Thymus (tissue), 11 donors: Measurements from ENCODE around the gene LAMC2. TPM values are rescaled to one million over a fixed set of nuclear protein-coding genes. Genes with fewer than 3 reads are reported as not detected.
"Not testable (repeated sequence)": the region's sequence is repeated elsewhere in the genome, so short reads cannot be mapped to it uniquely, and the experiment has no call there.

Experiments used
- DNase-seq, 9 donors: peaks; one replicate each; pipeline ENCODE4 v3.0.0-alpha.2; 2013; ENCODE audit warnings: low spot score in 9 of 9, low read depth in 6 of 9, missing footprints in 1 of 9
- H3K27ac ChIP-seq, 2 donors: one replicate each; pipeline ENCODE4 v1.5.1; 2013; ENCODE audit warnings: control low read depth in 1 of 2, low read depth in 1 of 2, low read length in 1 of 2, mild to moderate bottlenecking in 1 of 2, moderate library complexity in 1 of 2
- H3K27me3 ChIP-seq, 2 donors: one replicate each; pipeline ENCODE4 v1.5.1; 2013; ENCODE audit warnings: low read length in 1 of 2; ENCODE audit not compliant: control insufficient read depth in 2 of 2, insufficient read depth in 1 of 2
- H3K36me3 ChIP-seq, 2 donors: one replicate each; pipeline ENCODE4 v1.5.1; 2013; ENCODE audit warnings: low read length in 1 of 2, mild to moderate bottlenecking in 1 of 2, moderate library complexity in 1 of 2; ENCODE audit not compliant: control insufficient read depth in 2 of 2, insufficient read depth in 2 of 2
- H3K4me1 ChIP-seq, 2 donors: one replicate each; pipeline ENCODE4 v1.5.1; 2013; ENCODE audit warnings: low read length in 2 of 2; ENCODE audit not compliant: control insufficient read depth in 2 of 2, insufficient read depth in 2 of 2
- H3K4me3 ChIP-seq, 2 donors: one replicate each; pipeline ENCODE4 v1.5.1; 2013; ENCODE audit warnings: low read length in 2 of 2, control low read depth in 1 of 2, mild to moderate bottlenecking in 1 of 2
- H3K9me3 ChIP-seq, 2 donors: one replicate each; pipeline ENCODE4 v1.5.1; 2013; ENCODE audit warnings: low read length in 1 of 2, mild to moderate bottlenecking in 1 of 2; ENCODE audit not compliant: control insufficient read depth in 2 of 2, insufficient read depth in 1 of 2
- WGBS: extraction: QIAGEN DNeasy Blood & Tissue Kit; methylation state at CpG from one replicate; pipeline ENCODE4 v1.1.7; 2013; 5-methylcytosine and 5-hydroxymethylcytosine counted together
- polyA plus RNA-seq: library from polyadenylated mRNA; stranded (reverse); fragments of 200-250 nt; gene quantifications from one replicate; pipeline ENCODE4 v1.2.3, GENCODE V29; 2013
- total RNA-seq: library from RNA; stranded (reverse); fragments of 120-200 nt; gene quantifications from one replicate; pipeline ENCODE4 v1.2.4, GENCODE V29; 2013
- donor health status: healthy.

LAMC2 gene
- total and polyA plus RNA-seq, 2 donors: 8.2 to 10.4 TPM

DNA sequence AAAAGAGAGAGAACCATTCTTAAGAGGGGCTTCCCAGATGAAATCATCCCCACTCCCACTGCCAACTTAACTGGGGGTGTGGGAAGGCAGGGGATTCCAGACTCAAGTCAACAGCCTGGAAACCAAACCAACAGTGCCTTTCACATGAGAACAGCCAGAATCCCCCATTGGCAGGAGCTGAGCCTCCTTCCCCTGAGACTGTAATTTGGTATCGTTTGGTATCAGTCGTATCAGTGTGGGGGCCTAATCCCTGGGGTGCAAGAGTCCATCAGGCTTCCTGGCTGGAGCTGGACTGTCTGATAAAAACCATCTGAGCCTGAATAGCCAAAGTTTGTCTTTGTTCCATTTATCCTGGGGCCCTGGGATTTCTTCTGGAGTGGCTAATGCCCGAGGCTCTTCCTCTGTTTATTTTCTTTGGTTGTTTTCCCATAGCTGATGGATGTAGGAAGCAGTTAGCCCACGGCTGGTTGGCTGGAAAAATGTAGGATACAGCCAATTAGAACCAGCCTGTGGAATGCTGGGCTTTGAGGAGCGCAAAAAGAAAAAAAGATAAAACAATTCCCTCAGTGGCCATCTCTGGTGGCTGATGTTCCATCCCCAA is 84.6 kb downstream of the LAMC2 start:
- no peak for DNase-seq
- WGBS: 86% methylated on average over 5 of the region's 5 CpGs
- no peaks in the 10 kb centered on the region for H3K27me3 ChIP-seq
- no peak overlapping the region for H3K4me3 ChIP-seq
- no peaks in the 10 kb centered on the region for H3K9me3 ChIP-seq
- H3K4me1 ChIP-seq: peaks cover 0 to 3% of the 10 kb centered on the region in 2 donors
- no peaks in the 10 kb centered on the region for H3K36me3 ChIP-seq
- H3K27ac ChIP-seq: peak overlapping the region in 1 of 2 donors; percentile 46

DNA sequence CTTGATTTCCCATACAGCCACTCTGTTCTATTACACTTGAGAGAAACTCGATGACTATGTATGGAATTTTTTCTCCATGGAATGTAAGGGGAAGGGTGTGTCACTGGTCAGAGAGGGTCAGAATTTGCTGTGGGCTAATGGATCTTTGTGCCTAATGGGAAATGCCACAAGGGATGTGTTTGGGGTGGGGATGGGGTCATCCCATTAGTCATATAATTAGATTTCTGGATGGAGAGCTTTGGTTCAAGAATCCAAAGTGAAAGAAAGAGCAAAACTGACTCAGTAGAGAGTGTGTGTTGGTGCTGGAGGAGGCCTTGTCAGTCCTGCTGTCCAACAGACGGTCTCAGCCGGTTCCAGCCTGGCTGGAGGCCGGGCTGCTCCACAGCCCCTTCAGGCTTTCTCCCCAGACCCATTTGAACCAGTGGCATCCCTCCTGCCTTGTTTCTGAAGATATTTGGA is 86.4 kb downstream of the LAMC2 start:
- 95% methylated on average over 4 of the region's 4 CpGs for WGBS
- Histone ChIP-seq H3K4me1 (peaks cover 0 to 3% of the 10 kb centered on the region in 2 donors), H3K36me3 (no peaks in the 10 kb centered on the region), H3K4me3 (no peak overlapping the region), H3K27me3 (no peaks in the 10 kb centered on the region), H3K27ac (no peak overlapping the region), H3K9me3 (no peaks in the 10 kb centered on the region)
- no peak for DNase-seq

DNA sequence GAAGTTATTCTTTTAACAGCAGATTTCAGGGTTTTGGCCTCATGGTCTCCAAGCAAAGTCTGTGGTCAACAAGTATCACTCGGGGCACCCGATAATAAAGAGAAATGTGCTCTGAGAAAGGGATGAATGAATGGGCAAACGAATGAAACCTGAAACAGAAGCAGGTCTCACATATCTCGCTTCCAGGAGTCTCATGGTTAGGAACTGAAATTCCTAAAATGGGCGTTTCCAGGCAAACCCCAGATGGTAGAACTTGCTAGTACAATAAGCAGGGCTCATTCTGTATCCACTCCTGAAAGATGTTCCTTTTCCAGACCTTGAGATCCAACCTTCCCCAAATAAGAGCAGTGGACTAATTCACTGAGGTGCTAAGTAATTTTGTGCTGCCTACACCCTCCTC is 87.2 kb downstream of the LAMC2 start:
- 94% methylated on average over 5 of the region's 5 CpGs for WGBS
- H3K4me3 ChIP-seq: no peak overlapping the region
- DNase-seq: no peak
- H3K27ac ChIP-seq: no peak overlapping the region
- H3K4me1 ChIP-seq: no peaks in the 10 kb centered on the region
- H3K36me3 ChIP-seq: no peaks in the 10 kb centered on the region
- no peaks in the 10 kb centered on the region for H3K9me3 ChIP-seq
- no peaks in the 10 kb centered on the region for H3K27me3 ChIP-seq

DNA sequence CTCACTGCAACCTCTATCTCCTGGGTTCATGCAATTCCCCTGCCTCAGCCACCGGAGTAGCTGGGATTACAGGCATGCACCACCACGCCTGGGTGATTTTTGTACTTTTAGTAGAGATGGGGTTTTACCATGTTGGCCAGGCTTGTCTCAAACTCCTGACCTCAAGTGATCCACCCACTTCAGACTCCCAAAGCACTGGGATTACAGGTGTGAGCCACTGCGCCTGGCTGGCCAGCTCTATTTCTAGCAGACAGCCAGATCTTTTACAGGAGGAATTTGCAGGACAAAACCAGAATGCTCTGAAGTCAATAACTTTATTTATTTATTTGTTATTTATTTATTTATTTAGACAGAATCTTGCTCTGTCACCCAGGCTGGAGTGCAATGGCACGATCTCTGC is 87.9 kb downstream of the LAMC2 start:
- H3K4me1 ChIP-seq, H3K36me3 ChIP-seq, H3K27ac ChIP-seq, H3K27me3 ChIP-seq, H3K4me3 ChIP-seq, DNase-seq, H3K9me3 ChIP-seq: not testable (repeated sequence)
- 96% methylated on average over 4 of the region's 4 CpGs for WGBS

DNA sequence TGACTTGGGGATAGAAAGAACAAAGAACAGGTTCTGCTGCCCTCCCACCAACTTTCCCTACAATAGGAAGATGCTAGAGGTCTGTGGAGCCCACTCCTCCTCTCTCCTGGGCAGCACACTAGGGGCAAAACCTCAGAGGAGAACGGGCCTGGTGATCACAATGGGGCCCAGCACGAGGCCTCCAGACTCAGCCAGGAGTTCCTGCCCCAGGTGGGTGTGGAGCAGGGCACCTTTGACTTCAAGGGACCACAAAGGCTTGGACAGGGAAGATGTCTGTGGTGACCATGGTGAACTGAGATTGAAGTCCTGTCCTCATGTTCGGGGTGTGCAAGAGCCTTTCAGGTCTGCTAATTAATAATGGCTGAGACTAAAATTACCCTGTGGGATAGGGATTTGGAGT is 88.8 kb downstream of the LAMC2 start:
- DNase-seq: no peak
- no peak overlapping the region for H3K27ac ChIP-seq
- 90% methylated on average over 3 of the region's 3 CpGs for WGBS

DNA sequence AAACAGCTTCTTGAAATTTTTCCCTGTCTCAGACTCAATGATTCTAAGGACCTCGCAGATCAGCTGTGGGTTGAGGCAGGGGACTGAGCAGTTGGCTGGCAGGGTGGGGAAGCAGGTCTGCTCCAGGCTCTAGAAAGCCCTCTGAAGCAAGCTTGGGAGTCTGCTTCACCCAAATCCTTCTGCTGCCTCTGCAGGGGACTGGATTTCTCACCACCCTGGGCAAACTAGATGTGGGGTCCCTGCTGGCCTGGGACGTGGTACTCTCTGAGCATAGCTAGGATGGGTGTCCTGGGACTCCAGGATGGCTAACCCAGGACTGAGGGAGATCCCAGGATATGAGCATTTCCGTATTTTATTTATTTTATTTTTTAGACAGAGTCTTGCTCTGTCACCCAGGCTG is 89.3 kb downstream of the LAMC2 start:
- H3K9me3 ChIP-seq: no peaks in the 10 kb centered on the region
- H3K4me3 ChIP-seq: no peak overlapping the region
- 94% methylated on average over 3 of the region's 3 CpGs for WGBS
- no peak overlapping the region for H3K27ac ChIP-seq
- H3K36me3 ChIP-seq: no peaks in the 10 kb centered on the region
- no peaks in the 10 kb centered on the region for H3K27me3 ChIP-seq
- no peak for DNase-seq
- H3K4me1 ChIP-seq: no peaks in the 10 kb centered on the region

More for the DNA sequence above, 88.8 kb downstream of the LAMC2 start:
- Histone ChIP-seq H3K27me3 (no peaks in the 10 kb centered on the region), H3K4me1 (no peaks in the 10 kb centered on the region), H3K4me3 (no peak overlapping the region), H3K36me3 (no peaks in the 10 kb centered on the region), H3K9me3 (no peaks in the 10 kb centered on the region)

DNA sequence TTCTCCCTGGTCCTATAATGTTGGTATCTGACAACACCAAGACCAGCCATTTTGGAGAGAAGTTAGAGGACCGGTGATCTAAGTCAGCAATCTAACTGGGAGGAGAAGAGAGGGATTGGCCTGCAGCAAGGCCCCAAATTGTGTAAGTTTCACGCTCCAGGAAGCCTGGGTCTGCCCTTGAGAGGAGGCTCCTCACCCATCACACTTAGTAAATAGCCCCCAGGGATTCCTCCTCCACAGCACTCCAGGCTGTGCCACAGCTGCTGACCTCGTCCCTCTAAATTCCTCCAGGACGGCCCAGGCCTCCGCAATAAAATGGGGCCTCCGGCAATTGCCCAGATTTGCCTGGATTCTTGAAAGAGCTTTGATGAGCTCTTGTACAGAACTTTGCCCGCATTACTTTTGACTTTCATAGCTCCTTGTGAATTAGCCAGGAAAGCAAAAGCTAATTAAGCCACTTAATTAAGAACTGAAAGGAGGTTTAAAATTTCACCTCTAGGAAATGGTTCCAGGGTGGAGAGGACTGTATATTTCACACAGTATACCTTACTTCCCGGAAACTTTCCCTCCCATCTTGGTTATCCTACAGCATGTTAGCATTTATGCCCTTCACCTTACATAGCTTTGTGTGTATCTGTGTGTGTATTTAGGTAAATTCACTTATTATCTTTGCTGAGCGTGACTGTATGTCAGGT is 90.5 kb downstream of the LAMC2 start:
- Histone ChIP-seq H3K27me3 (no peaks in the 10 kb centered on the region), H3K9me3 (no peaks in the 10 kb centered on the region), H3K36me3 (no peaks in the 10 kb centered on the region), H3K4me3 (no peak overlapping the region), H3K27ac (no peak overlapping the region), H3K4me1 (no peaks in the 10 kb centered on the region)
- WGBS: 98% methylated on average over 9 of the region's 9 CpGs
- no peak for DNase-seq

DNA sequence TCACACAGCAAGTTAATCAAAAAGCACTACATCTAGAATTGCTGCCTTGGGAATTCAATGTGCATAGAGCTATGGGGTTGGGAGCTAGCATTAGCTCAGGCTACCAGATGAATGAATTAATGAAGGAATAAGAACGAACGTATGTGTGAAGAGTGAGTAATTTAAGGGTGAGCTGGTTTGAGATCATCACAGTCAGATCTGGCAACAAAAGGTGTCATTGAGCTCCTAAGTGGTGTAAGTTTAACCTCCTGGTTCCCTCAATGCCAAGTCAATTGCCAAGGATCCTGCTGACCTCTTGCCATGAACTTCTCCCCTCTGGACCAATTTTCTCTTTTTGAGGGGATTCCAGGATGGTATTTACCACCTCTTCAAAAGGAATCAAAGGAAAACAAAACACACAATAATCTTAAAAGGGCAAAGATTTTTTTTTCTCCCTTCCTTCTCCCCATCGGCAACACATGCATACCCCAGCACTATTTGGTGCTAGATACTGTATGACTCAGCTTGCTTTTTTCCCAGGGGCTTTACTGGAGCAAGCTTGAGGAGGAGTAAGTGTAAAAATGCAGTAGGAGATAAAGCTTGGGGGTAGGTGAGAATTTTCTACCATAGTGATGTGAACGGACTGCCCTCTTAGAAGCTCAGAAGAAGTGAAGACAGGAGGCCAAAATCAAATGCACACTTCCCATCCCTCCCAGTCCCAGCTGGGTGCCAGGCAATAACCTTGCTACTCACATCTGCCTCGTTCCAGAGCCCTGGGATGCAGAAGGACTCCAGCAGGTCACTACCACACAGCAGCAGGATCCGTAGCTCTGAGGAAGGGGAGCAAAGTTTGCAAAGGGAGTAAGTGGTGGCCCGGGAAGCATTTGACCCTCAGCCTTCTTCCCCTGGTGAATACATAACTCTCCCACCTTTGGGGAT is 92.0 kb downstream of the LAMC2 start:
- H3K9me3 ChIP-seq: no peaks in the 10 kb centered on the region
- H3K36me3 ChIP-seq: no peaks in the 10 kb centered on the region
- H3K27me3 ChIP-seq: peaks cover 0 to 2% of the 10 kb centered on the region in 2 donors
- H3K4me1 ChIP-seq: peaks cover 0 to 5% of the 10 kb centered on the region in 2 donors
- H3K4me3 ChIP-seq: no peak overlapping the region
- H3K27ac ChIP-seq: no peak overlapping the region
- DNase-seq: no peak
- WGBS: 94% methylated on average over 7 of the region's 7 CpGs
